IPS DF 4.7 (cell line): ENCODE results near the gene TIMM17B.

Experiments
- DNase-seq: peaks from one replicate; pipeline ENCODE4 v3.0.0-alpha.2; 2013; ENCODE audit warnings: low spot score; ENCODE audit errors: extremely low read depth

TIMM17B gene

GRCh38 chrX:48897625-48898306 lies at the start of gene TIMM17B, which contains the start of gene PQBP1:
Gene TIMM17B (minus strand): TSS chrX:48897768. CDS start chrX:48897749, 19 bp downstream.
Gene PQBP1 (plus strand): TSS chrX:48897930. CDS start chrX:48898510, 580 bp downstream.
- DNase-seq, result no peak

GRCh38 chrX:48945517-48946348 lies 48.2 kb upstream of the TIMM17B start:
- no peak for DNase-seq

GRCh38 chrX:48942895-48943294 lies 45.3 kb upstream of the TIMM17B start:
- DNase-seq, result no peak

GRCh38 chrX:48940404-48940955 lies 42.9 kb upstream of the TIMM17B start:
- no peak for DNase-seq

- no peak for DNase-seq
These were observed 42.1 kb upstream of the TIMM17B start for GRCh38 chrX:48939524-48940228.

- no peak for DNase-seq
These were observed 41.3 kb upstream of the TIMM17B start for GRCh38 chrX:48938721-48939425.

- no peak for DNase-seq
These were observed 39.7 kb upstream of the TIMM17B start for GRCh38 chrX:48937054-48937907.

GRCh38 chrX:48936429-48937053 lies 39.0 kb upstream of the TIMM17B start:
- DNase-seq, result no peak

GRCh38 chrX:48935301-48935670 lies 37.7 kb upstream of the TIMM17B start:
- DNase-seq, result no peak

GRCh38 chrX:48934581-48935300 lies 37.2 kb upstream of the TIMM17B start:
- DNase-seq, result no peak

- DNase-seq, result no peak
These were observed 36.2 kb upstream of the TIMM17B start for GRCh38 chrX:48933757-48934156.

GRCh38 chrX:48927736-48928382 lies 30.3 kb upstream of the TIMM17B start:
- DNase-seq, result peak; percentile 68

- no peak for DNase-seq
These were observed 29.6 kb upstream of the TIMM17B start for GRCh38 chrX:48927123-48927522.

- no peak for DNase-seq
These were observed 26.7 kb upstream of the TIMM17B start for GRCh38 chrX:48924270-48924669.

- DNase-seq, result no peak
These were observed 26.2 kb upstream of the TIMM17B start for GRCh38 chrX:48923771-48924170.

GRCh38 chrX:48920718-48921104 lies 23.1 kb upstream of the TIMM17B start:
- DNase-seq, result no peak

GRCh38 chrX:48919947-48920717 lies 22.6 kb upstream of the TIMM17B start:
- DNase-seq, result no peak

GRCh38 chrX:48919360-48919841 lies 21.8 kb upstream of the TIMM17B start:
- no peak for DNase-seq
